GM21360 (cell line): Measurements from ENCODE around the gene TRRAP.

Experiments used
- ATAC-seq: cut with Tn5 transposase; IDR thresholded peaks from one replicate; pipeline ENCODE4 v1.9.1; 2021; ENCODE audit warnings: mild to moderate bottlenecking, moderate library complexity; ENCODE audit not compliant: unreplicated experiment

TRRAP gene

GRCh38 chr7:98982686-98983085 is 104.4 kb downstream of the TRRAP start:
- ATAC-seq, result no peak

GRCh38 chr7:98984126-98984525 is 105.8 kb downstream of the TRRAP start:
- no peak for ATAC-seq

GRCh38 chr7:98985406-98985805 is 107.1 kb downstream of the TRRAP start:
- no peak for ATAC-seq

- ATAC-seq, result no peak
These were observed 107.6 kb downstream of the TRRAP start for GRCh38 chr7:98985945-98986344.

GRCh38 chr7:98988641-98989040 is 110.3 kb downstream of the TRRAP start:
- no peak for ATAC-seq

- ATAC-seq, result no peak
These were observed 112.0 kb downstream of the TRRAP start for GRCh38 chr7:98990356-98990755.

GRCh38 chr7:98991141-98991540 is 112.8 kb downstream of the TRRAP start:
- no peak for ATAC-seq

- ATAC-seq, result no peak
These were observed 113.7 kb downstream of the TRRAP start for GRCh38 chr7:98992076-98992475.

- no peak for ATAC-seq
These were observed 114.9 kb downstream of the TRRAP start for GRCh38 chr7:98993024-98993897.

- ATAC-seq, result no peak
These were observed 116.0 kb downstream of the TRRAP start for GRCh38 chr7:98994046-98994944.

GRCh38 chr7:98995111-98995510 is 116.8 kb downstream of the TRRAP start:
- no peak for ATAC-seq

GRCh38 chr7:98995523-98996149 is 117.3 kb downstream of the TRRAP start:
- ATAC-seq, result no peak

GRCh38 chr7:98996150-98996552 is 117.8 kb downstream of the TRRAP start:
- no peak for ATAC-seq

GRCh38 chr7:98997846-98998245 is 119.5 kb downstream of the TRRAP start:
- ATAC-seq, result no peak

- no peak for ATAC-seq
These were observed 120.7 kb downstream of the TRRAP start for GRCh38 chr7:98998821-98999725.

- no peak for ATAC-seq
These were observed 122.0 kb downstream of the TRRAP start for GRCh38 chr7:99000196-99000903.

- no peak for ATAC-seq
These were observed 122.7 kb downstream of the TRRAP start for GRCh38 chr7:99000904-99001465.

GRCh38 chr7:99001482-99002147 is 123.3 kb downstream of the TRRAP start:
- ATAC-seq, result no peak
